Mesodermal cell (in vitro differentiated cells): ENCODE data around the gene CSTB.

ENCODE experiments used
- H3K27ac ChIP-seq: 2 replicates; pipeline ENCODE4 v1.7.0; 2013; ENCODE audit warnings: mild to moderate bottlenecking, low read depth, low read length, moderate library complexity; ENCODE audit not compliant: severe bottlenecking
- H3K36me3 ChIP-seq: 2 replicates; pipeline ENCODE4 v1.7.1; 2013; ENCODE audit warnings: mild to moderate bottlenecking, low read length, moderate library complexity; ENCODE audit not compliant: control insufficient read depth, insufficient read depth
- H3K4me1 ChIP-seq: one replicate; pipeline ENCODE4 v1.7.1; 2013; ENCODE audit warnings: mild to moderate bottlenecking, low read length; ENCODE audit not compliant: insufficient read depth, control insufficient read depth, poor library complexity, severe bottlenecking
- H3K4me3 ChIP-seq: 2 replicates; pipeline ENCODE4 v1.7.0; 2013; ENCODE audit warnings: low read length, control low read depth, mild to moderate bottlenecking; ENCODE audit not compliant: insufficient read depth, poor library complexity, severe bottlenecking; ENCODE audit errors: extremely low read depth
- H3K9me3 ChIP-seq: 2 replicates; pipeline ENCODE4 v1.7.1; 2013; ENCODE audit warnings: mild to moderate bottlenecking, low read length, moderate library complexity; ENCODE audit not compliant: control insufficient read depth
- WGBS, 2 experiments: methylation state at CpG; one replicate each; pipeline ENCODE4 v1.1.5; 2013; ENCODE audit warnings: missing lambda C conversion rate in 2 of 2; ENCODE audit not compliant: insufficient coverage in 2 of 2; 5-methylcytosine and 5-hydroxymethylcytosine counted together

CSTB gene

GRCh38 chr21:43764576-43765495 is 11.3 kb downstream of the CSTB start:
- no peak overlapping the region for H3K27ac ChIP-seq
- H3K36me3 ChIP-seq = peaks cover 22% of the 10 kb centered on the region
- WGBS, 2 experiments = 91 to 94% methylated on average over 14 of the region's 19 CpGs

DNA sequence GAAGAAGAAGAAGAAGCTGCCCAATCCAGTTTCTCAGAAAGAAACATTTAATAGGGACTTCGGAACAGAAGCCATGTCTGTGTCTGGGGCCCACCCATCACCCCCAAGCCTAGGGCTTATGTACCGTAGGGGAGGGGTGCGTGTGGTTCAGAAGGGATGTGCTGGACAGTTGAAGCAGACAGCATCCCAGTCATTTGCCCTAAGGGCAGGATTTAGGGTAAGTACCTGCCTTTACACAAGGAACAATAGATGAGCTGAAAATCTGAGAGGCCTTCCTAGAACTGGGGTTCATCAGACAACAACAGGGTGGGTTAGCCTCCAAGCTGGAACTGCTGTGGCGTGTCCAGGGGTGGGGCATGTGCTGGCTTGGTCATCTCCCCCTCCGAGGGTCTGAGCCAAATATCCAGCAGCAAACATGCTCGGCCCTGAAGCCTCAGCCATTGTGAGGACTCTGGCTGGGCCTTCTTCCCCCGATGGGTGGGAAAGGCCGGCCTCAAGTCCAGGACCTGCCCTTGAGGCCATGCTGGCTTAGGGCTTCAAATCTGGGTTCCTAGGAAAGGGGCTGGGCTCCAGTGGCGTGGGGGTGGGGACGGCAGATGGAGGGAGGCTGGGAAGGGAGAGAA is 12.1 kb downstream of the CSTB start:
- 96 to 98% methylated on average over 8 of the region's 10 CpGs for WGBS, 2 experiments
- peaks cover 28% of the 10 kb centered on the region for H3K36me3 ChIP-seq
- peaks cover 16% of the 10 kb centered on the region for H3K4me1 ChIP-seq
- H3K9me3 ChIP-seq = peaks cover 7% of the 10 kb centered on the region
- H3K4me3 ChIP-seq = no peak overlapping the region
- no peak overlapping the region for H3K27ac ChIP-seq

More at GRCh38 chr21:43764576-43765495, 11.3 kb downstream of the CSTB start:
- Histone ChIP-seq H3K4me1 (peaks cover 17% of the 10 kb centered on the region), H3K9me3 (peaks cover 7% of the 10 kb centered on the region), H3K4me3 (no peak overlapping the region)

DNA sequence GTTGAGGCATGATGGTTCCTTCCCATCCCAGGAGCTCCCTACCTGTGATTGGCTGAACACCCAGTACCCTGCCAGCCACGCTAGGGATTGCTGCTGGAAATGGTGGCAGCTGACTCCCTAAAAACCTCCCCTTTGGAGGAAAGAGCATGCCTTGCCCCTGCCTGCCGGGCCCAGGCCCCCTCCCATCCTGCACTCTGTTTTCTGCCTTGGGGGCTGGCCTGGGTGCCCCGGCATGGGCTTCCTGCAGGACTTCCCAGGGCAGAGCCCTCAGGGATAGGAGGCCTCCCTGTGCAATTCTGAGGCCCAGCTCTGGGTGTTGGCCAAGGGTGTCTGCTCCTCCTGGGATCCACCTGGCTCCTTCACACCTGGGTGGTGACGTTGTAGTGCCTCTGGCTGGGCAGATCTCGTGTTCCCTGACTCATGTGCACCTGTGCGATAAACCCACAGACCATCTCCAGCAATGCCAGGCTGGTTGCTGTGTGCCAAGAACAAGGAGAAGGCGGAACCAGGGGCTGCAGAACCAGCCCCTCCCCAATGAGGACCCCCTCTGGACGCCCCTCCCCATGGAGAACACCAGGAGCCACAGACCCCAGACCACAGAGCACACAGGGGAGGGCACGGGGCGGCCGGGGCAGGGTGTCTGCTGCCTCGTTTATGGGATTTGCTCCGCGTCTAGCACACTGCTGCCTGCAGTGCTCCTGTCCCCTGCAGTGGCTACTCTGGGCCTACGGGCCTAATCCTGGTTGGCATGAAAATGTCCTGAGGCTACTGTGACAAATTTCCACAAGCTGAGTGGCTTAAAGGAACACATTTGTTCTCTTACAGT is 13.6 kb downstream of the CSTB start:
- Histone ChIP-seq H3K9me3 (peaks cover 7% of the 10 kb centered on the region), H3K27ac (no peak overlapping the region), H3K4me1 (peaks cover 1% of the 10 kb centered on the region), H3K4me3 (no peak overlapping the region), H3K36me3 (peaks cover 43% of the 10 kb centered on the region)
- WGBS, 2 experiments = 94 to 98% methylated on average over 13 to 15 of the region's 15 CpGs

GRCh38 chr21:43761886-43762285 is 14.2 kb downstream of the CSTB start:
- Histone ChIP-seq H3K4me1 (no peaks in the 10 kb centered on the region), H3K9me3 (peaks cover 7% of the 10 kb centered on the region), H3K4me3 (no peak overlapping the region), H3K36me3 (peaks cover 48% of the 10 kb centered on the region), H3K27ac (no peak overlapping the region)
- 94% methylated on average over 16 to 17 of the region's 18 CpGs for WGBS, 2 experiments

GRCh38 chr21:43760391-43760958 is 15.6 kb downstream of the CSTB start:
- Histone ChIP-seq H3K4me3 (no peak overlapping the region), H3K9me3 (peaks cover 7% of the 10 kb centered on the region), H3K4me1 (no peaks in the 10 kb centered on the region), H3K27ac (no peak overlapping the region), H3K36me3 (peaks cover 53% of the 10 kb centered on the region)
- 95 to 99% methylated on average over 22 of the region's 22 CpGs for WGBS, 2 experiments

DNA sequence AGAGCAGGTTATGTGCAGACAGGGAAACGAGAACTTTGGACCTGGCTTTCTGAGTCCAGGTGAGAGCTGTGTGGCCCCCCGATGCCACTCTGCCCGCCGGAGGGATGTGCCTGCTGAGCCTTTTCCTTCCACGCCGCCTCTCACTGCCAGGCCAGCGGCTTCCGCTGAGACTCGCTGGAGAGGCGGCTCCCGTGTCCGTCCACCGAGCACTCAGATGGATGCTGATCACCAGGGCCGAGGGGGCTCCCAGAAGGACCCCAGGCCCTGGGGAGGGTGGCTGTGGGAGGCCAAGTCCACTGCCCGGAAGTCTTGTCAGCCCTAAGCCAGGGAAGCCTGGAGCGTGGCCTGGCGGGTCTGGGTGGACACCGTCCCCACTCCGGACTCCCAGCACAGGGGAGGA is 16.5 kb downstream of the CSTB start:
- Histone ChIP-seq H3K9me3 (peaks cover 7% of the 10 kb centered on the region), H3K4me1 (no peaks in the 10 kb centered on the region), H3K36me3 (peaks cover 58% of the 10 kb centered on the region), H3K4me3 (no peak overlapping the region), H3K27ac (no peak overlapping the region)
- 95 to 97% methylated on average over 16 to 18 of the region's 19 CpGs for WGBS, 2 experiments

DNA sequence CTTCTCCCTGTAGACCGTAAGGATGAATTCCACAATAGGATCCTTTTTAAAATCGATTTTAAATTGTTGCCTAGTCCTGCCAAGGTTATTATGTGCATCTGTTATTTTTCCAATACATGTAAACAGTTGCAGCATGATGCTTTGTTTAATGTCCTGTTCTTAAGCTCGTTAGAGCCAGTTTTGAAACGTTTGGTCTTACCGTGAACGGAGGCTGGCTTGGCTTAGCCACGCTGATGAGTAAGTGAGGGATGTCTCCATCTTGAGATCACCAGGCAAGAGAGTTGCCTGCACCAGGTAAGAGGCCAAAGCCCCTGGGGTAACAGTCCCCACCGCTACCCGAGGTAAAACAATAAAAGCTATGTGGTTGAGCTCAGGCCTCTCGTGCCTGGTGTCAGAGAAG is 17.3 kb downstream of the CSTB start:
- Histone ChIP-seq H3K4me1 (no peaks in the 10 kb centered on the region), H3K4me3 (no peak overlapping the region), H3K36me3 (peaks cover 66% of the 10 kb centered on the region), H3K27ac (no peak overlapping the region), H3K9me3 (peaks cover 7% of the 10 kb centered on the region)
- WGBS, 2 experiments = 87 to 94% methylated on average over 8 to 9 of the region's 10 CpGs

DNA sequence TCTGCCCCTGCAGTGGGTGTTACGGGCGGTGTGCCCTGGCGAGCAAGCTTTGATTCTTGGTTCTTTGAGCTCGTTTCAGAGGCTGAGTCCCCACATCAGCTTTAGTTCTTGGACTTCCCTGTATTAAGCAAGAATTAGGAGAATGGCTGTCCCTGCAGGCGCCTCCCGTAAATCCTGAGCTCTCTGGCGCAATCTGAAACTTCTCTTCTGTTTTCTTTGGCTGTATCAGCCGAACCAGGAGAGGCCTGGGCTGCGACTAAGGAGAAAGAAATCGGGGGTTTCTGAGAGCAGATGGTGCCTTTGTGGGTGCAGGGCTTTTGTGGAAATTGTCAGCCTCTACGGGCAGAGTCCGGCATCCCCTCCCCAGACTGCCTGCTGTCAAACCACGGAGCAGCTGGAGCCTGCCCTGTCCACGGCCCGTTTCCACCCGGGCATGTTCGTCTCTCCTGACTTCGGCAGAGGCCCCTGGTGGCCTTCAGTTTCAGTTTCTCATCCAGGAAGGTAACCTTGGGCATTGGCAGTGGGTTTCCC is 17.9 kb downstream of the CSTB start:
- H3K36me3 ChIP-seq = peaks cover 70% of the 10 kb centered on the region
- H3K4me1 ChIP-seq = no peaks in the 10 kb centered on the region
- WGBS, 2 experiments = 91 to 92% methylated on average over 16 to 18 of the region's 18 CpGs
- H3K4me3 ChIP-seq = no peak overlapping the region
- H3K27ac ChIP-seq = no peak overlapping the region
- peaks cover 5% of the 10 kb centered on the region for H3K9me3 ChIP-seq

- Histone ChIP-seq H3K36me3 (peaks cover 69% of the 10 kb centered on the region), H3K9me3 (no peaks in the 10 kb centered on the region), H3K4me1 (no peaks in the 10 kb centered on the region), H3K27ac (no peak overlapping the region), H3K4me3 (no peak overlapping the region)
- WGBS, 2 experiments = 93 to 98% methylated on average over 15 of the region's 16 CpGs
Measured at GRCh38 chr21:43757601-43758000, 18.5 kb downstream of the CSTB start.
